GM23248 (cell line): ENCODE results near the gene ZFP57.

Source experiments
- EZH2 ChIP-seq: fragments of 200-600 bp; sonication (generic); IDR thresholded peaks from 2 replicates; pipeline ENCODE4 v1.6.1; 2018; ENCODE audit warnings: antibody characterized with exemption, mild to moderate bottlenecking; ENCODE audit not compliant: insufficient read depth, poor library complexity, severe bottlenecking
- EZH2phosphoT487 ChIP-seq: fragments of 200-600 bp; sonication (generic); IDR thresholded peaks from 2 replicates; pipeline ENCODE4 v1.6.1; 2018; ENCODE audit warnings: antibody characterized with exemption, moderate library complexity, mild to moderate bottlenecking, low read depth; ENCODE audit not compliant: insufficient read depth

DNA sequence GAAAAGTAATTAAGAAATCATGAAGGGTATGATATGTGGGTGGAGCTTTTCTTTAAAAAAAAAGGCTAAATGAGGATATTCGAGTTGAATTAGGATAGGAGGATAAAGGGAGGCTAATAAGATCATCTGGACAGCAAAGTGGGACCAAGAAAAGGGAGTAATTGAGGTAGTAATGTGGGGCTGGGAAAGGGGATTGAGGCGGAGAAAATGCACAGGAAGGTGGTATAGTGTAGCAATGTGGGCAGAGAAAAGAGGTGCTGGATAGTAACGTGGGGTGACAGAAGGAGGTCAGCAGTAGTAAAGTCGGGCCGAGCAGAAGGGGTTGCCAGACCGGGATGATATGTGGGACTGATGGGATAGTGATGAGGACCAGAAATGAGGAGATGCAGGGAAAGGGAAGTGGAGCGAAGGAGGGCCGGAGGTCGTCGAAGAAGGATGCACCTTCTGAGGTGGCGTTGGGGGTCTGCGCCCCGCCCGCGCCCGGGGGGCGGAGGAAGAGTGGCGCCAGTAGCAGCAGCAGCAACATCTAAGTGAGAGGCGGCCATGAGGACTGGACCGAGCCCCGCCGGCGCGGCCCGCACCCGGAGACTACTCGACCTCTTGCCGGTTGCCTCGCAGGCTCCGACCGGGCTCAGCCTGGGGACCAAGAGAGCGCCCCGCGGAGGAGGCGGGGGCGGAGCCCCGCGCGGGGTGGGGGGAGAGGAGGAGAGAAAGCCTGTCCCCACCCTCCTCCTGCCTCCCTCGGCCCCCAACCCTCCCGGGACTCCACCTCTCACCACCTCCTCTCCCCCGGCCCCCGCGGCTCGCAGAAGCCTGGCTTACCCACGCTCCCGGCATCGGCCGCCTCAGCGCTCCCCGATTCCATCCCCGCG lies 48.9 kb downstream of the ZFP57 start:
- TF ChIP-seq EZH2 (no peak), EZH2phosphoT487 (no peak)
